AG04450 (cell line): Measurements from ENCODE around the gene KCNN3. TPM values are rescaled to one million over a fixed set of nuclear protein-coding genes. Genes with fewer than 3 reads are reported as not detected.

Experiments
- CTCF ChIA-PET: fragments of 300-600, 350-600 bp; formaldehyde crosslinking; extraction: SDS; loops from one replicate; lab custom pipeline; 2022; ENCODE audit warnings: antibody characterized with exemption, inconsistent platforms; lab: Charles Lee
- POLR2A ChIA-PET: fragments of 350-600 bp; formaldehyde crosslinking; extraction: SDS; loops from one replicate; lab custom pipeline; 2021; ENCODE audit warnings: antibody characterized with exemption, inconsistent platforms; lab: Yijun Ruan, JAX
- DNase-seq: peaks from one replicate; pipeline ENCODE4 v3.0.0-alpha.2; 2011; ENCODE audit warnings: low read depth, low spot score
- H3K27ac ChIP-seq: one replicate; pipeline ENCODE4 v1.5.1; 2012; ENCODE audit warnings: low read depth, low read length, control low read depth
- H3K27me3 ChIP-seq: one replicate; pipeline ENCODE4 v1.6.0; 2012; ENCODE audit warnings: low read length; ENCODE audit not compliant: control insufficient read depth, insufficient read depth
- H3K4me3 ChIP-seq: 2 replicates; pipeline ENCODE4 v1.5.1; 2011; ENCODE audit warnings: mild to moderate bottlenecking, low read depth, low read length, control low read depth
- H3K9me3 ChIP-seq: 2 replicates; pipeline ENCODE4 v1.5.1; 2012; ENCODE audit warnings: low read length; ENCODE audit not compliant: control insufficient read depth, insufficient read depth
- polyA plus RNA-seq: library from polyadenylated mRNA; depleted of rRNA; stranded (reverse); fragments of >200 nt; gene quantifications from 2 replicates; pipeline ENCODE4 v1.2.3, GENCODE V29; 2011
- TF ChIP-seq, protein P1 (sequence below): IDR thresholded peaks from 2 replicates; pipeline ENCODE4 v1.5.1; 2011; ENCODE audit warnings: low read depth, low read length, control low read depth, inconsistent platforms

The KCNN3 gene
- polyA plus RNA-seq, 1 experiment: 0.09 TPM

DNA sequence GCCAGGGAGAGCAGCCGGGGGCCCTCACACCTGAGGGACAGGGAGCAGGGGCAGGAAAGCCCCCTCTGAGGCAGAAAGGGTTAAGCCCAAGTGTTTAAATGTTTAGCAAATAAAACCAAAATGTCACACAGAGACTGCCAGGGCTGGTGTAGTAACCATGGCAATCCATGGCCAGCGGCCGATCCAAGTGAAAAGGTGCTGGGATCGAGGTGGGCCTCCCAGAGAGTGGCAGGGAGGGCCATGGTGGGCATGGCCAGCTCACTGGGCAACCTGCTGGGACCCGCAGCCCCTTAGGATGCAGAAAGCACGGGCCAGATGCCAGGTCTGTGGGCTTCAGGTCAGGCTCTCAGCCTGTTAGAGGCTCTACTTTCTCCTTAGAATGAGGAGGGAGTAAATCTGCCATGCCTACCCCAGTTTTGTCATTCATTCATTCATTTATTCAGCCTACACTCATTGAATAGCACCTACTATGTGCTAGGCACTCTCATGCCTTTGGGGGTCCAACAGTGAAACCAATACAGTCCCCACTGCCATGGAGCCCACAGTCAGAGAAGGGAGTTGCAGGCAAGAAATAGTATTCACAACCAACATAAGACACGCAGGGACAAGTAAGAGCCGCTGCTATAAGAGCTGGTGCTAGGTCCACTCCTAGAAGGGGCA is 56.1 kb downstream of the KCNN3 start:
- TF ChIP-seq, protein P1, sequence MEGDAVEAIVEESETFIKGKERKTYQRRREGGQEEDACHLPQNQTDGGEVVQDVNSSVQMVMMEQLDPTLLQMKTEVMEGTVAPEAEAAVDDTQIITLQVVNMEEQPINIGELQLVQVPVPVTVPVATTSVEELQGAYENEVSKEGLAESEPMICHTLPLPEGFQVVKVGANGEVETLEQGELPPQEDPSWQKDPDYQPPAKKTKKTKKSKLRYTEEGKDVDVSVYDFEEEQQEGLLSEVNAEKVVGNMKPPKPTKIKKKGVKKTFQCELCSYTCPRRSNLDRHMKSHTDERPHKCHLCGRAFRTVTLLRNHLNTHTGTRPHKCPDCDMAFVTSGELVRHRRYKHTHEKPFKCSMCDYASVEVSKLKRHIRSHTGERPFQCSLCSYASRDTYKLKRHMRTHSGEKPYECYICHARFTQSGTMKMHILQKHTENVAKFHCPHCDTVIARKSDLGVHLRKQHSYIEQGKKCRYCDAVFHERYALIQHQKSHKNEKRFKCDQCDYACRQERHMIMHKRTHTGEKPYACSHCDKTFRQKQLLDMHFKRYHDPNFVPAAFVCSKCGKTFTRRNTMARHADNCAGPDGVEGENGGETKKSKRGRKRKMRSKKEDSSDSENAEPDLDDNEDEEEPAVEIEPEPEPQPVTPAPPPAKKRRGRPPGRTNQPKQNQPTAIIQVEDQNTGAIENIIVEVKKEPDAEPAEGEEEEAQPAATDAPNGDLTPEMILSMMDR: no peak
- Histone ChIP-seq H3K27ac (no peak overlapping the region), H3K27me3 (peaks cover 48% of the 10 kb centered on the region), H3K4me3 (no peak overlapping the region), H3K9me3 (no peaks in the 10 kb centered on the region)
- ChIA-PET CTCF (no interaction called here), POLR2A (no interaction called here)
- DNase-seq: no peak

DNA sequence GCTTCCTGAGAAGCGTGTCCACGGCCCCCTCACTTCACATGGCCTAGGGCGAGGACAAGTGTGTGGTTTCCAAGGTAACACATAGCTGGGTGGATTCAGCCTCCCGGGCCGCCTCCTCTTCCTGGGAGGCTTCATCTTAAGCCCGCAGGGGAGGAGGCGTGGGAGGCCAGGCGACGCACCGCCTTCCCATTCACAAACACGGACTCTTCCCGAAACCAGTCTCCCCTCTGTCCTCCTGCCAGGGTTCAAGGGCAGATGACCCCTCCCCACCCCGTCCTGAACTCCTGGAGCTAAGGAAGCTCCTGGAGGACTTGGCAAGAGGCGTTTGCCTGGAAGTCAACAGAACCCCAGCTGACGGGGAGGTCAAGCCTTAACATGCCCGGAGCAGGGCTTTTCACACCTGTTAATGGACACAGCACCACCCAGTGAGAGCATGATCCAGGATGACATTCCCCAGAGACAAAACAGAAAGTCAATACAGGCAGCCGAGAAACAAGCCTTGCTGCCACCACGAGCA is 56.7 kb downstream of the KCNN3 start:
- H3K9me3 ChIP-seq: no peaks in the 10 kb centered on the region
- ChIA-PET POLR2A (interaction anchor here (0.5 kb wide), 1 partner anchor 70 kb away, joined by 4 read pairs; no protein-coding TSS in a partner anchor), CTCF (no interaction called here)
- TF ChIP-seq, protein P1: no peak
- no peak overlapping the region for H3K27ac ChIP-seq
- H3K4me3 ChIP-seq: no peak overlapping the region
- peaks cover 55% of the 10 kb centered on the region for H3K27me3 ChIP-seq
- DNase-seq: no peak

DNA sequence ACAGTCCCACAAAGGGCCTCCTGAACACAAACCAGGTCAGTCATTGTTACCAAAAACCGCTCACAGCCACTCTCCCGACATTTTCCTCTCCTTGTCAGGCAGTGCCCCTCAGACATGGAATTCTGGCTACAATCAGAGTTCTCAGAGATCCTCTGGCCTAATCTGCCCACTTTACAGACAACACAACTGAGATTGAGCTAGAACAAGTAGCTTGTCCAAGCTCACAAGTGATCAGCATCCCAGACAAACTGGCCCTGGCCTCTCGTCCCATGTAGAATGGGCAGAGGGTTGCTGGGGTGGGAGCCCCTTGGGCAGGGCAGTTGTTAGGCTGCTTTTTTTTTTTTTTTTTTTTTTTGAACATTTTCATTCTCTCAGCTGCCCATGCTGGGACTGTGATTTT is 57.2 kb downstream of the KCNN3 start:
- POLR2A ChIA-PET: interaction anchor here (0.5 kb wide), 1 partner anchor 70 kb away, joined by 4 read pairs; no protein-coding TSS in a partner anchor
- Histone ChIP-seq H3K27ac (no peak overlapping the region), H3K27me3 (peaks cover 55% of the 10 kb centered on the region), H3K9me3 (no peaks in the 10 kb centered on the region), H3K4me3 (no peak overlapping the region)
- TF ChIP-seq, protein P1: no peak
- no peak for DNase-seq
- CTCF ChIA-PET: no interaction called here

DNA sequence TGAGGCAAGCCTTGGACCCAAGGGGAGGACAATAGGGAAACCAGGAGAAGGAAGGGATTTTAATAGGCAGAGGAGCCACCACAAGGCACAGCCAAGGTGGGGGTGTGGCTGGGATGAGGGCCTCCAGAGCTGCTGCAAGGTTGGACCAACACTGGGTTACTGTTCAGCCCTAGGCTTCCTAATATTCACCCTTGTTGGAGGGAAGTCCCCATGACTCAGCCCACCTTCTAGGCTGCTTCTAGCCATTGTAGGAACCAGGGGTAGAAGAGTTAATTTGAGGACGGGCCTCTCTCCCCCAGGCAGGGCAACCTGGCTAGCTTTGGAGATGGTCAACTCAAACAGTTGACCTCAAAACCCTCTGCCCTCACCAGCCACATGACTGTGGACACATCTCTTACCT is 59.5 kb downstream of the KCNN3 start:
- TF ChIP-seq, protein P1: no peak

More for the DNA sequence above, 59.5 kb downstream of the KCNN3 start:
- no peak for DNase-seq
- ChIA-PET CTCF (no interaction called here), POLR2A (no interaction called here)
- H3K27me3 ChIP-seq: peaks cover 68% of the 10 kb centered on the region
- no peak overlapping the region for H3K27ac ChIP-seq
- H3K9me3 ChIP-seq: no peaks in the 10 kb centered on the region
- H3K4me3 ChIP-seq: no peak overlapping the region
